ENCODE measurements around the gene RFX3.

The RFX3 gene

GRCh38 chr9:3513265-3513818 is 12.5 kb downstream of the RFX3 start:
- peak; percentile 53 for DNase-seq

- DNase-seq, result peak; percentile 46
These were observed 14.2 kb downstream of the RFX3 start for GRCh38 chr9:3511551-3511950.

- DNase-seq, result no peak
These were observed 15.0 kb downstream of the RFX3 start for GRCh38 chr9:3510796-3511195.

- no peak for DNase-seq
These were observed 15.9 kb downstream of the RFX3 start for GRCh38 chr9:3509926-3510325.

- peak; percentile 67 for DNase-seq
These were observed 17.1 kb downstream of the RFX3 start for GRCh38 chr9:3508521-3509291.

GRCh38 chr9:3508078-3508431 is 17.7 kb downstream of the RFX3 start:
- DNase-seq, result peak; percentile 37

GRCh38 chr9:3507395-3508077 is 18.3 kb downstream of the RFX3 start:
- peak; percentile 86 for DNase-seq

GRCh38 chr9:3506164-3506563 is 19.6 kb downstream of the RFX3 start:
- no peak for DNase-seq

GRCh38 chr9:3502560-3503398 is 23.0 kb downstream of the RFX3 start:
- no peak for DNase-seq

- no peak for DNase-seq
These were observed 25.8 kb downstream of the RFX3 start for GRCh38 chr9:3500044-3500443.

- no peak for DNase-seq
These were observed 27.1 kb downstream of the RFX3 start for GRCh38 chr9:3498691-3499090.

GRCh38 chr9:3497857-3498256 is 27.9 kb downstream of the RFX3 start:
- no peak for DNase-seq

- DNase-seq, result peak; percentile 58
These were observed 28.4 kb downstream of the RFX3 start for GRCh38 chr9:3497401-3497800.

- peak; percentile 64 for DNase-seq
These were observed 29.9 kb downstream of the RFX3 start for GRCh38 chr9:3495855-3496254.

- no peak for DNase-seq
These were observed 33.6 kb downstream of the RFX3 start for GRCh38 chr9:3492214-3492613.

- DNase-seq, result no peak
These were observed 34.4 kb downstream of the RFX3 start for GRCh38 chr9:3491450-3491849.

GRCh38 chr9:3490957-3491356 is 34.8 kb downstream of the RFX3 start:
- no peak for DNase-seq

GRCh38 chr9:3482578-3482977 is 43.2 kb downstream of the RFX3 start:
- DNase-seq, result no peak

GRCh38 chr9:3480353-3480655 is 45.5 kb downstream of the RFX3 start:
- DNase-seq, result no peak

GRCh38 chr9:3479514-3480352 is 46.1 kb downstream of the RFX3 start:
- DNase-seq, result no peak

- DNase-seq, result no peak
These were observed 47.2 kb downstream of the RFX3 start for GRCh38 chr9:3478549-3478953.

GRCh38 chr9:3477236-3477834 is 48.5 kb downstream of the RFX3 start:
- DNase-seq, result peak; percentile 79
